Measurements from ENCODE around the gene KCNH3. TPM values are rescaled to one million over a fixed set of nuclear protein-coding genes. Genes with fewer than 3 reads are reported as not detected.

KCNH3 gene
- total and polyA plus RNA-seq, 2 of the 13 experiments (the other 11 are each of a cell fraction or from before 2014, with no cell fraction given), result 0.01 to 0.07 TPM

DNA sequence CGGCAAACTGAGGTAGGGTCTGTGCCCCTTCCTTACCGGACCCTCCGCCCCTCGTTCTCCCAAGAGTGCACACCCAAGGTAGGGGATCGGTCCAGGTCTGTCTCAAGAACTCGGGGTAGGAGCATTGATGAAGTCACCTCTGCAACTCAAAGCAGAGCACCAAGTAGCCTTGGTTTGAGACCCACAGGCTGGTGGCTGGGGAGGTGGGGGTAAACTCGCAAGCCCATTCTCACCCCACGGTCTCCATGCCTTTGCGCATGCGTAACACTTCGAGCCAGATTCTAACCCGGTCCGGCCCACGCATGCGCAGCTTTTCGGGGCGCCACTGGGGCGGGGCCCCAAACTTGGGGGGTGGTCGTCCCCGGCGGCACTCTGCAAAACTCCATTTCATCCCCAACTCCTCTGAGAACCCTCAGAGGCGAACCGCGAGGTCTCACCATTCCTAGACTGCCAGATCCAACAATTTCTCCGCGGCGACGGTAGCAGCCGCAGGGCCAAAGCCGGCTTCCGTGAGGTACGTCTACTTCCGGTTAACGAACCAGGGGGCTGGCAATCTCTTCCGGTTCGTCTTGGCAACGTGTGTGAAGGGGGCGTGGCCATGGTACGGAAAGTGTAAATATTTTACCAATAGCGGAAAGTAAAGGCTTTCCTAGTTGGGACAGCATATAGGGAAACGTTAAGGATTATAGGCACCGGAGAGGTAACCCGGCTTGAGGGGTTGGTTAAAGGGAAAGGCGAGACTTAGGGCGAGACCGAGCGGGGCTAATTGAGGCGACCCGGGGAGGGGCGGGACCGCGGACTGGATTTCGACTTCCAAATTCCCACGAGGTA, 29.0 kb downstream of the KCNH3 start, which contains the start of gene MCRS1 (continued):
- TF ChIP-seq SP4 (CRISPR knock-in tag; IDR thresholded peaks at IDR 0.05) (peak; percentile 78), ESRRA (CRISPR knock-in tag; IDR thresholded peaks at IDR 0.05; ENCODE audit: low read depth) (no peak; the same call in 1 of the 2 replicates), RXRA (CRISPR knock-in tag; IDR thresholded peaks at IDR 0.05) (no peak), ZNF598 (CRISPR knock-in tag; IDR thresholded peaks at IDR 0.05; ENCODE audit: borderline replicate concordance) (no peak; the same call in none of the 2 replicates), REXO4 (CRISPR knock-in tag; IDR thresholded peaks at IDR 0.05; ENCODE audit: borderline replicate concordance) (no peak), ZNF30 (CRISPR knock-in tag; IDR thresholded peaks at IDR 0.05) (no peak), ZNF484 (CRISPR knock-in tag; IDR thresholded peaks at IDR 0.05; ENCODE audit: borderline replicate concordance, low read depth) (no peak), MTF1 (CRISPR knock-in tag; IDR thresholded peaks at IDR 0.05) (no peak), TBX2 (CRISPR knock-in tag; IDR thresholded peaks at IDR 0.05; ENCODE audit: borderline replicate concordance) (peak; percentile 71), ZNF441 (CRISPR knock-in tag; IDR thresholded peaks at IDR 0.05; ENCODE audit: borderline replicate concordance) (no peak; the same call in 1 of the 2 replicates), HNF4A (CRISPR knock-in tag; IDR thresholded peaks at IDR 0.05) (no peak), FIP1L1 (IDR thresholded peaks at IDR 0.05; ENCODE audit: borderline replicate concordance, insufficient read depth, low read depth, low read length) (no peak), ZNF558 (CRISPR knock-in tag; IDR thresholded peaks at IDR 0.05; ENCODE audit: borderline replicate concordance) (peak; percentile 73; the same call in 1 of the 2 replicates), RAD21 (CRISPR knock-in tag; IDR thresholded peaks at IDR 0.05) (no peak), MED8 (CRISPR knock-in tag; IDR thresholded peaks at IDR 0.05; ENCODE audit: insufficient replicate concordance) (no peak), GLI4 (CRISPR knock-in tag; IDR thresholded peaks at IDR 0.05; ENCODE audit: borderline replicate concordance) (no peak; the same call in 1 of the 2 replicates), ZNF382 (CRISPR knock-in tag; IDR thresholded peaks at IDR 0.05; ENCODE audit: borderline replicate concordance) (no peak), KAT8 (CRISPR knock-in tag; IDR thresholded peaks at IDR 0.05) (peak; percentile 99), TOPORS (CRISPR knock-in tag; IDR thresholded peaks at IDR 0.05) (no peak), ZC3H13 (CRISPR knock-in tag; IDR thresholded peaks at IDR 0.05) (no peak; the same call in 1 of the 2 replicates), ZNF34 (CRISPR knock-in tag; IDR thresholded peaks at IDR 0.05; ENCODE audit: borderline replicate concordance) (no peak)
- TF ChIP-seq, protein P1, sequence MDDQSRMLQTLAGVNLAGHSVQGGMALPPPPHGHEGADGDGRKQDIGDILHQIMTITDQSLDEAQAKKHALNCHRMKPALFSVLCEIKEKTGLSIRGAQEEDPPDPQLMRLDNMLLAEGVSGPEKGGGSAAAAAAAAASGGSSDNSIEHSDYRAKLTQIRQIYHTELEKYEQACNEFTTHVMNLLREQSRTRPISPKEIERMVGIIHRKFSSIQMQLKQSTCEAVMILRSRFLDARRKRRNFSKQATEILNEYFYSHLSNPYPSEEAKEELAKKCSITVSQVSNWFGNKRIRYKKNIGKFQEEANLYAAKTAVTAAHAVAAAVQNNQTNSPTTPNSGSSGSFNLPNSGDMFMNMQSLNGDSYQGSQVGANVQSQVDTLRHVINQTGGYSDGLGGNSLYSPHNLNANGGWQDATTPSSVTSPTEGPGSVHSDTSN (CRISPR knock-in tag; IDR thresholded peaks at IDR 0.05; ENCODE audit: borderline replicate concordance), result 0 out of 2 replicates have a peak, but pooled peaks have one; percentile 36
- TF ChIP-seq, protein P2, sequence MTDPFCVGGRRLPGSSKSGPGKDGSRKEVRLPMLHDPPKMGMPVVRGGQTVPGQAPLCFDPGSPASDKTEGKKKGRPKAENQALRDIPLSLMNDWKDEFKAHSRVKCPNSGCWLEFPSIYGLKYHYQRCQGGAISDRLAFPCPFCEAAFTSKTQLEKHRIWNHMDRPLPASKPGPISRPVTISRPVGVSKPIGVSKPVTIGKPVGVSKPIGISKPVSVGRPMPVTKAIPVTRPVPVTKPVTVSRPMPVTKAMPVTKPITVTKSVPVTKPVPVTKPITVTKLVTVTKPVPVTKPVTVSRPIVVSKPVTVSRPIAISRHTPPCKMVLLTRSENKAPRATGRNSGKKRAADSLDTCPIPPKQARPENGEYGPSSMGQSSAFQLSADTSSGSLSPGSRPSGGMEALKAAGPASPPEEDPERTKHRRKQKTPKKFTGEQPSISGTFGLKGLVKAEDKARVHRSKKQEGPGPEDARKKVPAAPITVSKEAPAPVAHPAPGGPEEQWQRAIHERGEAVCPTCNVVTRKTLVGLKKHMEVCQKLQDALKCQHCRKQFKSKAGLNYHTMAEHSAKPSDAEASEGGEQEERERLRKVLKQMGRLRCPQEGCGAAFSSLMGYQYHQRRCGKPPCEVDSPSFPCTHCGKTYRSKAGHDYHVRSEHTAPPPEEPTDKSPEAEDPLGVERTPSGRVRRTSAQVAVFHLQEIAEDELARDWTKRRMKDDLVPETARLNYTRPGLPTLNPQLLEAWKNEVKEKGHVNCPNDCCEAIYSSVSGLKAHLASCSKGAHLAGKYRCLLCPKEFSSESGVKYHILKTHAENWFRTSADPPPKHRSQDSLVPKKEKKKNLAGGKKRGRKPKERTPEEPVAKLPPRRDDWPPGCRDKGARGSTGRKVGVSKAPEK (CRISPR knock-in tag; IDR thresholded peaks at IDR 0.05; ENCODE audit: borderline replicate concordance), result no peak
- TF ChIP-seq, protein P3, sequence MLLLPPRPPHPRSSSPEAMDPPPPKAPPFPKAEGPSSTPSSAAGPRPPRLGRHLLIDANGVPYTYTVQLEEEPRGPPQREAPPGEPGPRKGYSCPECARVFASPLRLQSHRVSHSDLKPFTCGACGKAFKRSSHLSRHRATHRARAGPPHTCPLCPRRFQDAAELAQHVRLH (CRISPR knock-in tag; IDR thresholded peaks at IDR 0.05; ENCODE audit: borderline replicate concordance, low read depth), result no peak
- TF ChIP-seq, protein P4, sequence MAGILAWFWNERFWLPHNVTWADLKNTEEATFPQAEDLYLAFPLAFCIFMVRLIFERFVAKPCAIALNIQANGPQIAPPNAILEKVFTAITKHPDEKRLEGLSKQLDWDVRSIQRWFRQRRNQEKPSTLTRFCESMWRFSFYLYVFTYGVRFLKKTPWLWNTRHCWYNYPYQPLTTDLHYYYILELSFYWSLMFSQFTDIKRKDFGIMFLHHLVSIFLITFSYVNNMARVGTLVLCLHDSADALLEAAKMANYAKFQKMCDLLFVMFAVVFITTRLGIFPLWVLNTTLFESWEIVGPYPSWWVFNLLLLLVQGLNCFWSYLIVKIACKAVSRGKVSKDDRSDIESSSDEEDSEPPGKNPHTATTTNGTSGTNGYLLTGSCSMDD (CRISPR knock-in tag; IDR thresholded peaks at IDR 0.05), result no peak

Data from HepG2 (cell line).